Activated CD4-positive, alpha-beta T cell treated with anti-CD3 and anti-CD28 coated beads, Interleukin-2, amount 10 ng/mL, durations not matched to agents 7 days and 5 days (primary cell): Measurements from ENCODE around the gene KRT79. TPM values are rescaled to one million over a fixed set of nuclear protein-coding genes. Genes with fewer than 3 reads are reported as not detected.

Experiments
- CTCF ChIA-PET: fragments of 350-600 bp; sonication (Branson Sonifier 250); formaldehyde crosslinking; loops from one replicate; lab custom pipeline; 2021; ENCODE audit warnings: antibody characterized with exemption; lab: Charles Lee
- POLR2A ChIA-PET: fragments of 350-600 bp; sonication (Branson Sonifier 250); formaldehyde crosslinking; loops from one replicate; lab custom pipeline; 2021; ENCODE audit warnings: antibody characterized with exemption; lab: Charles Lee
- DNase-seq: peaks from one replicate; pipeline ENCODE4 v3.0.0-alpha.2; 2020
- H3K27ac Mint-ChIP-seq: one replicate; pipeline ENCODE4 v1.8.0; 2021; ENCODE audit warnings: mild to moderate bottlenecking, moderate library complexity, mixed read lengths
- H3K27me3 Mint-ChIP-seq: one replicate; pipeline ENCODE4 v1.8.0; 2021; ENCODE audit warnings: mixed read lengths
- H3K36me3 Mint-ChIP-seq: one replicate; pipeline ENCODE4 v1.8.0; 2021; ENCODE audit warnings: low read depth, mixed read lengths
- H3K4me1 Mint-ChIP-seq: one replicate; pipeline ENCODE4 v1.8.0; 2021; ENCODE audit warnings: mixed read lengths
- H3K4me3 Mint-ChIP-seq: one replicate; pipeline ENCODE4 v1.8.0; 2021; ENCODE audit warnings: mild to moderate bottlenecking, moderate library complexity, mixed read lengths
- H3K9me3 Mint-ChIP-seq: one replicate; pipeline ENCODE4 v1.8.0; 2021; ENCODE audit warnings: mixed read lengths
- total RNA-seq, 2 experiments: library from RNA; stranded (reverse); gene quantifications; one replicate each; pipeline ENCODE4 v1.2.3, GENCODE V29; 2021

The KRT79 gene
- total RNA-seq, 2 experiments from 2014 or later = not detected

GRCh38 chr12:52851787-52852186 is 17.7 kb upstream of the KRT79 start:
- no peaks in the 10 kb centered on the region for H3K9me3 Mint-ChIP-seq
- no peak for DNase-seq
- H3K27me3 Mint-ChIP-seq = peaks cover 14% of the 10 kb centered on the region
- no peaks in the 10 kb centered on the region for H3K36me3 Mint-ChIP-seq
- CTCF ChIA-PET = no interaction called here
- H3K4me1 Mint-ChIP-seq = no peaks in the 10 kb centered on the region
- POLR2A ChIA-PET = no interaction called here
- H3K27ac Mint-ChIP-seq = no peak overlapping the region
- no peak overlapping the region for H3K4me3 Mint-ChIP-seq

GRCh38 chr12:52850681-52851080 is 16.6 kb upstream of the KRT79 start:
- ChIA-PET CTCF (no interaction called here), POLR2A (no interaction called here)
- Mint-ChIP-seq H3K27me3 (peaks cover 11% of the 10 kb centered on the region), H3K4me3 (no peak overlapping the region), H3K4me1 (no peaks in the 10 kb centered on the region), H3K27ac (no peak overlapping the region), H3K9me3 (no peaks in the 10 kb centered on the region), H3K36me3 (no peaks in the 10 kb centered on the region)
- no peak for DNase-seq

GRCh38 chr12:52849511-52849910 is 15.4 kb upstream of the KRT79 start:
- Mint-ChIP-seq H3K27me3 (peaks cover 4% of the 10 kb centered on the region), H3K4me3 (no peak overlapping the region), H3K9me3 (no peaks in the 10 kb centered on the region), H3K36me3 (no peaks in the 10 kb centered on the region), H3K4me1 (no peaks in the 10 kb centered on the region), H3K27ac (no peak overlapping the region)
- POLR2A ChIA-PET = no interaction called here
- CTCF ChIA-PET = no interaction called here
- no peak for DNase-seq

DNA sequence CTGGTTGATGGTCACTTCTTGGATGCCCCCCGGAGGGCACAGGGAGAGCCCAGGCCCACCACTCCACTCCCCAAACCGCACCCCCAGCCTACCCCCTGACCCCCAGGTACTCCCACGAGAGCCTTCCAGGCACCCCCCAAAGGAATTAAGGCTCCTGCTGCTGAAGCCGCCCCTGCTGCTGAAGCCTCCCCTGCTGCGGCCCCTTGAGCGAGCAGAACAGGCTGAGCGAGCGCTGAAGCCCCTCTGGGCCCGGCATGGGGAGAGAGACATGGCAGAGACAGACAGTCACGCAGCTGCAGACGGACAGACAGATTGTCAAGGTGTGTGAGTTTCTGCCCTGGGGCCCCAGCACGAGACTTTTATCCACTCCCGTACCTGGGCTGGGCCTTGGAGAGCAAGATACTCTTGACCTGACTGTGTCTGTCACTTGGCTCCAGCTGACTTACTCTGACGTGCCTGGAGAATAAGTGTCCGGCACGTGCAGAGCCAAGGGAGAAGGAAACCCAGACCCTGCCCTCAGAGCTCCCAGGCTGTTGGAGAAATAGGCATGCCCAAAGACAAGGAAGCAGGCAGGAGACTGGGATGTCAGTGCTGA is 14.6 kb upstream of the KRT79 start, which contains the start of gene KRT78:
TSS of gene KRT78 (minus strand) at position 334 of the 595 bp plus-strand sequence. CDS start at position 270, 64 bp downstream.
- H3K4me3 Mint-ChIP-seq = no peak within 1 kb of the TSS
- H3K9me3 Mint-ChIP-seq = no peaks in the 10 kb centered on the region
- H3K27me3 Mint-ChIP-seq = peaks cover 3% of the 10 kb centered on the region
- no peak within 1 kb of the TSS for H3K27ac Mint-ChIP-seq
- H3K36me3 Mint-ChIP-seq = no peaks in the 10 kb centered on the region
- no peak for DNase-seq
- H3K4me1 Mint-ChIP-seq = no peaks in the 10 kb centered on the region
- ChIA-PET POLR2A (no interaction called here), CTCF (interaction anchor here (0.6 kb wide), 1 partner anchor 37 kb away, joined by 3 read pairs; no protein-coding TSS in a partner anchor)

GRCh38 chr12:52847335-52848102 is 13.4 kb upstream of the KRT79 start:
- Mint-ChIP-seq H3K36me3 (no peaks in the 10 kb centered on the region), H3K27ac (no peak overlapping the region), H3K9me3 (no peaks in the 10 kb centered on the region), H3K4me3 (no peak overlapping the region), H3K27me3 (no peaks in the 10 kb centered on the region), H3K4me1 (peaks cover 1% of the 10 kb centered on the region)
- ChIA-PET POLR2A (no interaction called here), CTCF (no interaction called here)
- DNase-seq = no peak

- no peak overlapping the region for H3K4me3 Mint-ChIP-seq
- H3K27ac Mint-ChIP-seq = no peak overlapping the region
- H3K36me3 Mint-ChIP-seq = no peaks in the 10 kb centered on the region
- no peaks in the 10 kb centered on the region for H3K9me3 Mint-ChIP-seq
- H3K4me1 Mint-ChIP-seq = peaks cover 1% of the 10 kb centered on the region
- CTCF ChIA-PET = interaction anchor here (1.5 kb wide), 1 partner anchor 33 kb away, joined by 3 read pairs; no protein-coding TSS in a partner anchor
- DNase-seq = no peak
- H3K27me3 Mint-ChIP-seq = no peaks in the 10 kb centered on the region
- POLR2A ChIA-PET = no interaction called here
These were observed 12.4 kb upstream of the KRT79 start for GRCh38 chr12:52846356-52846970.

DNA sequence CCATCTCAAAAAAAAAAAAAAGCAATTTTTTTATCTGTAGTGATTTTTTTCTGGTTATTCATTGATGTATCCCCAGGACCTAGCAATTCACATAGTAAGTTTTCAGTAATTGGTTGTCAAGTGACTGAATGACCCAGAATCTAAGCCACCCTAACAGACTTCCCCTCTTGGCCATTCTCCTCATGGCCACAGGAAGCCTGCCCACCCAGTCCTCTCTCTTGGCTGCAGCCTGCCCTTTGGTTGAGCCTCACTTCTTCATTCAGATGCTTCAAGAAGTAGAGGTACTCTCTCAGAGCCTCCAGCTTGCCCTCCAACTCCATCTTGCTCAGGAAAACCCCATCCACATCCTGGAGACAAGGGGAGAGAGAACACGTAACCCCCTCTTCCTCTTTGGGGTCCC is 11.8 kb upstream of the KRT79 start:
- no peaks in the 10 kb centered on the region for H3K27me3 Mint-ChIP-seq
- H3K27ac Mint-ChIP-seq = no peak overlapping the region

GRCh38 chr12:52844386-52844785 is 10.3 kb upstream of the KRT79 start:
- no peak for DNase-seq
- ChIA-PET CTCF (no interaction called here), POLR2A (no interaction called here)
- no peaks in the 10 kb centered on the region for H3K27me3 Mint-ChIP-seq
- H3K27ac Mint-ChIP-seq = no peak overlapping the region
- peaks cover 1% of the 10 kb centered on the region for H3K4me1 Mint-ChIP-seq
- H3K36me3 Mint-ChIP-seq = no peaks in the 10 kb centered on the region
- no peak overlapping the region for H3K4me3 Mint-ChIP-seq
- H3K9me3 Mint-ChIP-seq = no peaks in the 10 kb centered on the region

More for the DNA sequence above, 11.8 kb upstream of the KRT79 start:
- POLR2A ChIA-PET = no interaction called here
- Mint-ChIP-seq H3K9me3 (no peaks in the 10 kb centered on the region), H3K4me3 (no peak overlapping the region), H3K36me3 (no peaks in the 10 kb centered on the region), H3K4me1 (peaks cover 1% of the 10 kb centered on the region)
- DNase-seq = no peak
- CTCF ChIA-PET = interaction anchor here (1.5 kb wide), 1 partner anchor 34 kb away, joined by 3 read pairs; no protein-coding TSS in a partner anchor

DNA sequence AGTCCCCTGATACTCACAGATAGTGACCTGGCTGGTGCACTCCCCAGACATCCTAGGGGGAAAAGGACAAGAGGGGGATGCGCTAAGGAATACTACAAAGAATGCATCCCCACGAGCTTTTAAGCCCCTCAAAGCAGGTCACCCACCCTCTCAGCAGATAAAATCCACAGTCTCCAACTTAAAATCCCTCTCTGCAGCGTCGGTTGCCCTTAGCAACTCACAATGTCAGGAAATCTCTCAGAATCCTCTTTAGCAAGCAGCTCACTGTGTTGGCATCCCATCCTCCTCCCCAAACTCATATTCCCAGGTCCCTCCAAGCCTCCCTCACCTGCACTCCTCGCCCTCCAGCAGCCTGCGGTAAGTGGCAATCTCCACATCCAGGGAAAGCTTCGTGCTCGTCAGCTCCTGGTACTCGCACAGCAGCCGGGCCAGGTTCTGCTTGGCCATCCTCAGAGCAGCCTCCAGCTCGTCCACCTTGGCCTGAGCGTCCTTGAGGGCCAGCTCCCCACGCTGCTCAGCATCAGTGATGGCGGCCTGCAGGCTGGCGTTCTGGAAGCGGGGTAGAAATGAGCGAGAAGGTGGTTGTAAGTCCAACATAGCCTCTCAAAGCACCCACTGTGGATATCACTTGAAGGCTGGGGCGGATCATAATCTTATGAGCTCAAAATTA is 5.5 kb upstream of the KRT79 start:
- peaks cover 24% of the 10 kb centered on the region for H3K4me1 Mint-ChIP-seq
- no peak overlapping the region for H3K27ac Mint-ChIP-seq
- no peak overlapping the region for H3K4me3 Mint-ChIP-seq
- H3K36me3 Mint-ChIP-seq = no peaks in the 10 kb centered on the region
- H3K27me3 Mint-ChIP-seq = no peaks in the 10 kb centered on the region
- H3K9me3 Mint-ChIP-seq = no peaks in the 10 kb centered on the region
- no peak for DNase-seq
- POLR2A ChIA-PET = no interaction called here
- CTCF ChIA-PET = interaction anchor here (1.1 kb wide), 1 partner anchor 23 kb away, joined by 3 read pairs; no protein-coding TSS in a partner anchor

GRCh38 chr12:52838609-52839435 is 4.7 kb upstream of the KRT79 start:
- CTCF ChIA-PET = interaction anchor here (0.7 to 1.1 kb wide), 2 partner anchors 15 to 22 kb away, joined by 3 read pairs; no protein-coding TSS in a partner anchor

GRCh38 chr12:52837781-52838608 is 3.9 kb upstream of the KRT79 start:
- H3K27ac Mint-ChIP-seq = no peak overlapping the region
- no peaks in the 10 kb centered on the region for H3K36me3 Mint-ChIP-seq
- DNase-seq = no peak
- no peak overlapping the region for H3K4me3 Mint-ChIP-seq
- H3K4me1 Mint-ChIP-seq = peaks cover 24% of the 10 kb centered on the region
- POLR2A ChIA-PET = no interaction called here
- H3K9me3 Mint-ChIP-seq = no peaks in the 10 kb centered on the region
- no peaks in the 10 kb centered on the region for H3K27me3 Mint-ChIP-seq
- CTCF ChIA-PET = interaction anchor here (0.7 kb wide), 1 partner anchor 14 kb away, joined by 3 read pairs; no protein-coding TSS in a partner anchor

More at GRCh38 chr12:52838609-52839435, 4.7 kb upstream of the KRT79 start:
- Mint-ChIP-seq H3K27me3 (no peaks in the 10 kb centered on the region), H3K36me3 (no peaks in the 10 kb centered on the region), H3K9me3 (no peaks in the 10 kb centered on the region), H3K27ac (no peak overlapping the region), H3K4me3 (no peak overlapping the region), H3K4me1 (peaks cover 24% of the 10 kb centered on the region)
- POLR2A ChIA-PET = no interaction called here
- DNase-seq = no peak
